Cardiac muscle cell (in vitro differentiated cells and primary cell): ENCODE data around the gene TAF10. TPM values are rescaled to one million over a fixed set of nuclear protein-coding genes. Genes with fewer than 3 reads are reported as not detected.
A peak's percentile ranks its signal among the peaks of the same experiment; 100 is the strongest.

ENCODE experiments used
- DNase-seq, 2 donors: peaks; one replicate each; pipeline versions ENCODE4 v3.0.0 to v3.0.0-alpha.2; 2010 to 2017; ENCODE audit warnings: low read depth in 1 of 2, low spot score in 1 of 2
- H3K27ac ChIP-seq: fragments of 200-600 bp; sonication (generic); 2 replicates; pipeline ENCODE4 v1.5.1; 2016
- H3K27me3 ChIP-seq: fragments of 200-600 bp; sonication (generic); 2 replicates; pipeline ENCODE4 v1.6.0; 2016; ENCODE audit warnings: control low read depth
- H3K36me3 ChIP-seq: fragments of 200-600 bp; sonication (generic); 2 replicates; pipeline ENCODE4 v1.5.1; 2016; ENCODE audit warnings: control low read depth
- H3K4me1 ChIP-seq: fragments of 200-600 bp; sonication (generic); 2 replicates; pipeline ENCODE4 v1.8.1; 2017; ENCODE audit warnings: low read depth, mild to moderate bottlenecking, mixed run types
- H3K4me3 ChIP-seq: fragments of 200-600 bp; sonication (generic); 2 replicates; pipeline ENCODE4 v1.5.1; 2016; ENCODE audit warnings: mild to moderate bottlenecking
- H3K9me3 ChIP-seq: fragments of 200-600 bp; sonication (generic); 2 replicates; pipeline ENCODE4 v1.5.1; 2017; ENCODE audit warnings: low read depth, mild to moderate bottlenecking, control low read depth
- CTCF ChIP-seq: IDR thresholded peaks from 2 replicates; pipeline ENCODE4 v1.5.1; 2012; ENCODE audit warnings: low read depth, mild to moderate bottlenecking, low read length
- polyA plus RNA-seq: library from polyadenylated mRNA; unstranded; fragments of >200 nt; fragmentation: Nextera tagmentation; extraction: Ambion mirVana; gene quantifications from 2 replicates; pipeline ENCODE4 v1.2.1, GENCODE V29; 2016
- total RNA-seq: library from RNA; depleted of rRNA; stranded (reverse); fragments of >200 nt; gene quantifications from 2 replicates; pipeline ENCODE4 v1.2.3, GENCODE V29; 2016

Gene TAF10
- total and polyA plus RNA-seq, 2 experiments from 2014 or later, result 72.6 to 316 TPM

- H3K9me3 ChIP-seq, result no peaks in the 10 kb centered on the region
- TF ChIP-seq CTCF, result no peak
- no peaks in the 10 kb centered on the region for H3K27me3 ChIP-seq
- H3K4me1 ChIP-seq, result no peaks in the 10 kb centered on the region
- H3K4me3 ChIP-seq, result no peak overlapping the region
- DNase-seq, result no peak
- peaks cover 27% of the 10 kb centered on the region for H3K36me3 ChIP-seq
- peak overlapping the region; percentile 99 for H3K27ac ChIP-seq
Measured at GRCh38 chr11:6613496-6613895, 1.5 kb upstream of the TAF10 start.

- peaks cover 6% of the 10 kb centered on the region for H3K4me1 ChIP-seq
- DNase-seq, result no peak
- peak overlapping the region; percentile 99 for H3K27ac ChIP-seq
- H3K36me3 ChIP-seq, result peaks cover 34% of the 10 kb centered on the region
- TF ChIP-seq CTCF, result no peak
- peak overlapping the region; percentile 60 for H3K4me3 ChIP-seq
- H3K27me3 ChIP-seq, result no peaks in the 10 kb centered on the region
- H3K9me3 ChIP-seq, result no peaks in the 10 kb centered on the region
Measured at GRCh38 chr11:6611963-6612212, 128 bp downstream of the TAF10 start.

- peaks cover 34% of the 10 kb centered on the region for H3K36me3 ChIP-seq
Measured at GRCh38 chr11:6611092-6611962, 689 bp downstream of the TAF10 start.

GRCh38 chr11:6610591-6610990 is 1.4 kb downstream of the TAF10 start:
- no peak for TF ChIP-seq CTCF
- Histone ChIP-seq H3K4me3 (no peak overlapping the region), H3K27me3 (no peaks in the 10 kb centered on the region), H3K4me1 (peaks cover 16% of the 10 kb centered on the region), H3K27ac (peak overlapping the region; percentile 99), H3K9me3 (no peaks in the 10 kb centered on the region), H3K36me3 (peaks cover 34% of the 10 kb centered on the region)
- no peak for DNase-seq

More at GRCh38 chr11:6611092-6611962, 689 bp downstream of the TAF10 start:
- TF ChIP-seq CTCF, result no peak
- peak overlapping the region; percentile 99 for H3K27ac ChIP-seq
- H3K4me1 ChIP-seq, result peaks cover 11% of the 10 kb centered on the region
- DNase-seq, result peak in 1 of 2 donors; percentile 30
- H3K9me3 ChIP-seq, result no peaks in the 10 kb centered on the region
- no peaks in the 10 kb centered on the region for H3K27me3 ChIP-seq
- peak overlapping the region; percentile 60 for H3K4me3 ChIP-seq

- no peak for DNase-seq
- peaks cover 27% of the 10 kb centered on the region for H3K4me1 ChIP-seq
- no peak for TF ChIP-seq CTCF
- no peaks in the 10 kb centered on the region for H3K27me3 ChIP-seq
- no peak overlapping the region for H3K4me3 ChIP-seq
- no peaks in the 10 kb centered on the region for H3K9me3 ChIP-seq
- peaks cover 34% of the 10 kb centered on the region for H3K36me3 ChIP-seq
- H3K27ac ChIP-seq, result peak overlapping the region; percentile 99
Measured at GRCh38 chr11:6609502-6610015, 2.5 kb downstream of the TAF10 start.
